ENCODE results near the gene SMARCC1.

- TF ChIP-seq, protein P1, sequence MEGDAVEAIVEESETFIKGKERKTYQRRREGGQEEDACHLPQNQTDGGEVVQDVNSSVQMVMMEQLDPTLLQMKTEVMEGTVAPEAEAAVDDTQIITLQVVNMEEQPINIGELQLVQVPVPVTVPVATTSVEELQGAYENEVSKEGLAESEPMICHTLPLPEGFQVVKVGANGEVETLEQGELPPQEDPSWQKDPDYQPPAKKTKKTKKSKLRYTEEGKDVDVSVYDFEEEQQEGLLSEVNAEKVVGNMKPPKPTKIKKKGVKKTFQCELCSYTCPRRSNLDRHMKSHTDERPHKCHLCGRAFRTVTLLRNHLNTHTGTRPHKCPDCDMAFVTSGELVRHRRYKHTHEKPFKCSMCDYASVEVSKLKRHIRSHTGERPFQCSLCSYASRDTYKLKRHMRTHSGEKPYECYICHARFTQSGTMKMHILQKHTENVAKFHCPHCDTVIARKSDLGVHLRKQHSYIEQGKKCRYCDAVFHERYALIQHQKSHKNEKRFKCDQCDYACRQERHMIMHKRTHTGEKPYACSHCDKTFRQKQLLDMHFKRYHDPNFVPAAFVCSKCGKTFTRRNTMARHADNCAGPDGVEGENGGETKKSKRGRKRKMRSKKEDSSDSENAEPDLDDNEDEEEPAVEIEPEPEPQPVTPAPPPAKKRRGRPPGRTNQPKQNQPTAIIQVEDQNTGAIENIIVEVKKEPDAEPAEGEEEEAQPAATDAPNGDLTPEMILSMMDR (IDR thresholded peaks at IDR 0.05; ENCODE audit: insufficient read depth, low read depth, low read length): no peak
- no peak for TF ChIP-seq EZH2 (IDR thresholded peaks at IDR 0.05; ENCODE audit: insufficient read depth, low read length)
Observed at GRCh38 chr3:47610583-47610982, 171.1 kb downstream of the SMARCC1 start.
